ENCODE data around the gene PM20D1.

DNA sequence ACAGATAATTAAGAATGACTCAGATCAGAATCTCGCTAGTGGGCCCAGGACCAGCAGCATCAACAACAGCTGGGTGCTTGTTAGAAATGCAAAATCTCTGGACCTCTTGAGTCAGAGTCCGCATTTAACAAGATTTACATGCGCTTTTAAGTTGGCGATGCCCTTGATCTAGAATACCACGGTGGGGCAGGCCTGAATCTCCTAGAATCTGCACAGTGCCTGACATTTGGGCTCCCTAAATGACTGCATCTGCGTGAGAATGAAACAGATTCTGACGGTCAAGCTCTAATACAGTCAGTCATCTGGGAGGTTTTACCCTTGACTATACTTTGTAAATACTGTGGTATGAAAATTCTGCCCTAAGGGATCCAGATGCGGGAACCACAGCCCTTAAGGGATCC is 57.5 kb downstream of the PM20D1 start:
- TF ChIP-seq, protein P1, sequence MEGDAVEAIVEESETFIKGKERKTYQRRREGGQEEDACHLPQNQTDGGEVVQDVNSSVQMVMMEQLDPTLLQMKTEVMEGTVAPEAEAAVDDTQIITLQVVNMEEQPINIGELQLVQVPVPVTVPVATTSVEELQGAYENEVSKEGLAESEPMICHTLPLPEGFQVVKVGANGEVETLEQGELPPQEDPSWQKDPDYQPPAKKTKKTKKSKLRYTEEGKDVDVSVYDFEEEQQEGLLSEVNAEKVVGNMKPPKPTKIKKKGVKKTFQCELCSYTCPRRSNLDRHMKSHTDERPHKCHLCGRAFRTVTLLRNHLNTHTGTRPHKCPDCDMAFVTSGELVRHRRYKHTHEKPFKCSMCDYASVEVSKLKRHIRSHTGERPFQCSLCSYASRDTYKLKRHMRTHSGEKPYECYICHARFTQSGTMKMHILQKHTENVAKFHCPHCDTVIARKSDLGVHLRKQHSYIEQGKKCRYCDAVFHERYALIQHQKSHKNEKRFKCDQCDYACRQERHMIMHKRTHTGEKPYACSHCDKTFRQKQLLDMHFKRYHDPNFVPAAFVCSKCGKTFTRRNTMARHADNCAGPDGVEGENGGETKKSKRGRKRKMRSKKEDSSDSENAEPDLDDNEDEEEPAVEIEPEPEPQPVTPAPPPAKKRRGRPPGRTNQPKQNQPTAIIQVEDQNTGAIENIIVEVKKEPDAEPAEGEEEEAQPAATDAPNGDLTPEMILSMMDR (conservative IDR thresholded peaks at IDR 0.05 in 1 of 2, IDR thresholded peaks at IDR 0.05 in 1 of 2; ENCODE audit: low read depth in 1 of 2, low read length in 2 of 2): no peak
- TF ChIP-seq EZH2 (IDR thresholded peaks at IDR 0.05; ENCODE audit: low read length, missing control alignments): no peak
